ENCODE results near the gene KLK8.
"Not testable (repeated sequence)": the region's sequence is repeated elsewhere in the genome, so short reads cannot be mapped to it uniquely, and the experiment has no call there.

KLK8 gene

GRCh38 chr19:50982186-50982585 lies 19.2 kb downstream of the KLK8 start:
- DNase-seq (ENCODE audit: low read depth): no peak

GRCh38 chr19:50981587-50982146 lies 19.7 kb downstream of the KLK8 start:
- DNase-seq (ENCODE audit: low read depth): no peak

- DNase-seq (ENCODE audit: low read depth): no peak
Observed at GRCh38 chr19:50980208-50980607, 21.2 kb downstream of the KLK8 start.

GRCh38 chr19:50979758-50980157 lies 21.6 kb downstream of the KLK8 start:
- DNase-seq (ENCODE audit: low read depth): no peak

GRCh38 chr19:50978772-50979390 lies 22.5 kb downstream of the KLK8 start:
- no peak for DNase-seq (ENCODE audit: low read depth)

- no peak for DNase-seq (ENCODE audit: low read depth)
Observed at GRCh38 chr19:50977626-50978025, 23.8 kb downstream of the KLK8 start.

- DNase-seq (ENCODE audit: low read depth): no peak
Observed at GRCh38 chr19:50975766-50976165, 25.6 kb downstream of the KLK8 start.

GRCh38 chr19:50974702-50975556 lies 26.5 kb downstream of the KLK8 start:
- DNase-seq (ENCODE audit: low read depth): no peak

- DNase-seq (ENCODE audit: low read depth): no peak
Observed at GRCh38 chr19:50972795-50973376, 28.5 kb downstream of the KLK8 start.

- not testable (repeated sequence) for DNase-seq (ENCODE audit: low read depth)
Observed at GRCh38 chr19:50969810-50970209, 31.6 kb downstream of the KLK8 start.

- DNase-seq (ENCODE audit: low read depth): no peak
Observed at GRCh38 chr19:50969413-50969760, 32.0 kb downstream of the KLK8 start, which contains the start of gene KLK6. KLK6 (minus strand) TSS chr19:50969591; CDS start chr19:50968104, 1,487 bp downstream.

- DNase-seq (ENCODE audit: low read depth): no peak
Observed at GRCh38 chr19:50968716-50969412, 32.5 kb downstream of the KLK8 start.

- DNase-seq (ENCODE audit: low read depth): no peak
Observed at GRCh38 chr19:50967929-50968715, 33.3 kb downstream of the KLK8 start.

GRCh38 chr19:50964266-50964665 lies 37.1 kb downstream of the KLK8 start:
- DNase-seq (ENCODE audit: low read depth): no peak

GRCh38 chr19:50963381-50963780 lies 38.0 kb downstream of the KLK8 start:
- DNase-seq (ENCODE audit: low read depth): no peak

- DNase-seq (ENCODE audit: low read depth): no peak
Observed at GRCh38 chr19:50962245-50962644, 39.2 kb downstream of the KLK8 start.

- no peak for DNase-seq (ENCODE audit: low read depth)
Observed at GRCh38 chr19:50959731-50960500, 41.5 kb downstream of the KLK8 start.

- no peak for DNase-seq (ENCODE audit: low read depth)
Observed at GRCh38 chr19:50957587-50957986, 43.8 kb downstream of the KLK8 start.

- no peak for DNase-seq (ENCODE audit: low read depth)
Observed at GRCh38 chr19:50952910-50953309, 48.5 kb downstream of the KLK8 start, which contains the start of gene KLK5. KLK5 (minus strand) TSS chr19:50953038; CDS start chr19:50952657, 381 bp downstream.

- DNase-seq (ENCODE audit: low read depth): no peak
Observed at GRCh38 chr19:50949861-50950260, 51.5 kb downstream of the KLK8 start.

- no peak for DNase-seq (ENCODE audit: low read depth)
Observed at GRCh38 chr19:50947123-50947522, 54.3 kb downstream of the KLK8 start.

All from stimulated activated CD8-positive, alpha-beta memory T cell treated with anti-CD3 and anti-CD28 coated beads, Interleukin-7, amount 100 ng/mL, for 24 hours (primary cell).